Lower leg skin (tissue), 3 donors: ENCODE results near the gene TCEA2.

Source experiments
- POLR2A ChIP-seq, 2 donors: fragments of 450-650 bp; IDR thresholded peaks; one replicate each; pipeline ENCODE4 v1.6.1; 2016 to 2017; ENCODE audit warnings: antibody characterized with exemption in 2 of 2, mild to moderate bottlenecking in 1 of 2, moderate library complexity in 1 of 2
- TF ChIP-seq, protein P1 (sequence below), 3 donors: fragments of 450-650 bp; IDR thresholded peaks; one replicate each; pipeline ENCODE4 v1.5.1; 2016; ENCODE audit warnings: antibody characterized with exemption in 3 of 3, mild to moderate bottlenecking in 3 of 3, moderate library complexity in 2 of 3

DNA sequence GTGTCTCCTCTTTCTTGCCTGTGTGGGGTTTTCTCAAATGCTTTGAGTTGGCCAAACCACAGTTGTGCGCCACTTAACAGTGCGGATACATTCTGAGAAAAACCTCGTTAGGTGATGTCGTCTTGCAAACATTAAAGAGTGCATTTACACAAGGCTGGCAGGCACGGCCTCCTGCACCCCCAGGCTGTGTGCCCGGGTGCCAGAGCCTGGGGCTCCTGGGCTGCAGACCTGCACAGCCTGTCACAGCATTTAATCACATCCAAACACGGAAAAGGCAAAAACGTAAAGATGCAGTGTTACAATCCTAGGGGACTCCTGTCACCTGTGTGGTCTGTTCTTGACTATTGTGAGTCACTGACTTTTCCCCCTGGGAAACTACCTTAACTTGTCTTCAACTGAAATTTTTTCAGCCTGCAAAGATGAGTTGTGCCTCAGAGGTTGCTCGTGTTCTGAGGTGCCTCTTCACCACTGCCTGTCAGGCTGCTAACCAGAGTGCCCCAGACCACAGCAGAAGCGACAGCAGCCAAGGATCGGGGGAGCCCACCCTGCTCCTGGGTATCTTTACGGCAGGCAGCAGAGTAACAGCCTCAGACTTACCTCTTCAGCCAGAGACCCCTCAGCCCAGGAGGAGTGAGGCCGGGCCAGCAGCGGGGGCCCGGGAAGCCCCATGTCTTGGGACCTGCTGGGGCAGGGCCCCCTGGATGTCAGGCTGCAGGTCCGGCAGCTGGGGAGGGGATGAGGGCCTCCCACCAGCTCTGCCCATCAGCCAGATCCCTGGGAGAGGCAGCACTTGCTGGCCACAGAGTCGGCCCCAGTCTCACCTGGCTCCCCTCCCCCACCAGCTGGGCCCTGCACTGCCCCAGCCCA, 27.7 kb upstream of the TCEA2 start:
- TF ChIP-seq, protein P1, sequence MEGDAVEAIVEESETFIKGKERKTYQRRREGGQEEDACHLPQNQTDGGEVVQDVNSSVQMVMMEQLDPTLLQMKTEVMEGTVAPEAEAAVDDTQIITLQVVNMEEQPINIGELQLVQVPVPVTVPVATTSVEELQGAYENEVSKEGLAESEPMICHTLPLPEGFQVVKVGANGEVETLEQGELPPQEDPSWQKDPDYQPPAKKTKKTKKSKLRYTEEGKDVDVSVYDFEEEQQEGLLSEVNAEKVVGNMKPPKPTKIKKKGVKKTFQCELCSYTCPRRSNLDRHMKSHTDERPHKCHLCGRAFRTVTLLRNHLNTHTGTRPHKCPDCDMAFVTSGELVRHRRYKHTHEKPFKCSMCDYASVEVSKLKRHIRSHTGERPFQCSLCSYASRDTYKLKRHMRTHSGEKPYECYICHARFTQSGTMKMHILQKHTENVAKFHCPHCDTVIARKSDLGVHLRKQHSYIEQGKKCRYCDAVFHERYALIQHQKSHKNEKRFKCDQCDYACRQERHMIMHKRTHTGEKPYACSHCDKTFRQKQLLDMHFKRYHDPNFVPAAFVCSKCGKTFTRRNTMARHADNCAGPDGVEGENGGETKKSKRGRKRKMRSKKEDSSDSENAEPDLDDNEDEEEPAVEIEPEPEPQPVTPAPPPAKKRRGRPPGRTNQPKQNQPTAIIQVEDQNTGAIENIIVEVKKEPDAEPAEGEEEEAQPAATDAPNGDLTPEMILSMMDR (IDR thresholded peaks at IDR 0.05): no peak
- no peak for TF ChIP-seq POLR2A (IDR thresholded peaks at IDR 0.05)
